ENCODE data around the gene TEPSIN. TPM values are rescaled to one million over a fixed set of nuclear protein-coding genes. Genes with fewer than 3 reads are reported as not detected.

Gene TEPSIN
- total and polyA plus RNA-seq, 2 of the 8 experiments (the other 6 are each of a cell fraction or from before 2014, with no cell fraction given): 22.9 to 28.0 TPM

DNA sequence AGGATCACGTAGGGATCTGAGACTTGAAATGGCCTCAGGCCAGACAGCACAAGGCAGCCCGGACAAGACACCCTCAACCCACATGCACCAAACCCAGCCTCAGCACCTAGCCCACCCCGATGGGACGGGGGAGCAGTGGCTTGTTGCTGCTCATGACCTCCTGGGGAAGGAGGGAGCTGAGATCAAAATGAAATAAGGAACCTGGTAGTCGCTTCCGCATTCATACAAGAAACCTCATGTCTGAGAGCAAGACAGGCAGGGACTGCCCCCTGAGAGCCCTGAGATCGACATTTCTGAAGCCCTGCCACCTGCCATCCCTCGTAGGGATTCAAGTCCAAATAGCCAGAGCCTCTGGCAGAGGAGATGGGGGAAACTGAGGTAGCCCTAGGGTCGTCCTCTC lies 10.4 kb downstream of the TEPSIN start:
- CTCF ChIA-PET (ENCODE audit: partially characterized antibody): interaction anchor here (0.7 kb wide), 1 partner anchor 8 kb away, joined by 3 read pairs; no protein-coding TSS in a partner anchor
- Histone ChIP-seq H2BK120ac (replicated peaks; ENCODE audit: low read depth, low read length) (no peak overlapping the region), H3K4me1 (replicated peaks in 1 of 4; ENCODE audit: control insufficient read depth in 3 of 4, insufficient read depth in 4 of 4, low read length in 3 of 4) (no peaks in the 10 kb centered on the region; a peak in 1 of 7 replicates), H3K9me3 (ENCODE audit: insufficient read depth in 2 of 2, low read depth in 1 of 2, low read length in 1 of 2) (no peaks in the 10 kb centered on the region; a peak in 1 of 4 replicates), H2BK5ac (ENCODE audit: low read depth, low read length) (no peak overlapping the region), H3K14ac (ENCODE audit: insufficient read length) (no peak overlapping the region), H4K20me1 (replicated peaks in 1 of 2; ENCODE audit: control insufficient read depth in 1 of 2, insufficient read depth in 2 of 2, low read length in 2 of 2) (peaks cover 0 to 8% of the 10 kb centered on the region in 2 experiments), H3K23ac (ENCODE audit: insufficient read length) (no peak overlapping the region), H2BK15ac (ENCODE audit: low read length) (no peak overlapping the region), H2BK12ac (ENCODE audit: low read depth, low read length) (no peak overlapping the region), H3K9ac (replicated peaks in 1 of 4; ENCODE audit: extremely low read depth in 1 of 4, low read depth in 3 of 4, low read length in 3 of 4) (no peak overlapping the region), H3K18ac (ENCODE audit: extremely low read depth, low read length) (no peak overlapping the region), H3K36me3 (ENCODE audit: control insufficient read depth in 2 of 4, insufficient read depth in 4 of 4, low read length in 3 of 4) (peaks cover 0 to 18% (median 4%) of the 10 kb centered on the region in 4 experiments; a peak in 5 of 8 replicates), H3K4ac (replicated peaks; ENCODE audit: insufficient read length, low read depth, low read length) (no peak overlapping the region), H4K5ac (ENCODE audit: insufficient read length, low read depth, low read length) (no peak overlapping the region), H3K23me2 (ENCODE audit: low read depth, low read length) (peaks cover 3% of the 10 kb centered on the region; the same call in 1 of the 2 replicates), H3K79me2 (ENCODE audit: control insufficient read depth in 1 of 2, insufficient read depth in 2 of 2, low read length in 2 of 2) (no peaks in the 10 kb centered on the region), H3K27ac (ENCODE audit: low read depth, low read length) (no peak overlapping the region), H3K79me1 (ENCODE audit: low read depth, low read length) (no peaks in the 10 kb centered on the region), H4K91ac (replicated peaks; ENCODE audit: insufficient read length, low read length) (no peak overlapping the region), H2BK20ac (ENCODE audit: low read length) (no peak overlapping the region), H2AFZ (ENCODE audit: low read length) (no peak overlapping the region), H3K4me3 (ENCODE audit: extremely low read depth in 1 of 4, insufficient read depth in 2 of 4, low read depth in 3 of 4, low read length in 4 of 4) (no peak overlapping the region), H3K4me2 (ENCODE audit: insufficient read depth in 1 of 2, low read depth in 2 of 2, low read length in 2 of 2) (no peak overlapping the region), H2AK5ac (ENCODE audit: low read depth, low read length) (no peak overlapping the region), H4K8ac (ENCODE audit: extremely low read depth, insufficient read depth, low read length) (no peak overlapping the region), H3K56ac (replicated peaks; ENCODE audit: insufficient read length, low read depth, low read length) (no peak overlapping the region), H3K27me3 (replicated peaks in 1 of 4; ENCODE audit: control insufficient read depth in 3 of 4, extremely low read depth in 1 of 4, insufficient read depth in 3 of 4, low read length in 3 of 4) (peaks cover 0 to 2% (median 0%) of the 10 kb centered on the region in 4 experiments; a peak in 2 of 7 replicates)
- TF ChIP-seq RBBP5 (IDR thresholded peaks at IDR 0.05; ENCODE audit: borderline replicate concordance, low read depth, low read length): no peak
- no peak for TF ChIP-seq BRCA1 (IDR thresholded peaks at IDR 0.05; ENCODE audit: low read depth, low read length)
- 85% methylated on average over 8 of the region's 9 CpGs; no CpG with 5 or more reads in 1 of the 2 experiments for WGBS, 2 experiments (ENCODE audit: extremely low coverage in 1 of 2, insufficient coverage in 1 of 2, insufficient read length in 1 of 2, insufficient replicate concordance in 2 of 2, low coverage in 1 of 2, low lambda C conversion rate in 2 of 2, missing lambda C conversion rate in 1 of 2)
- POLR2A ChIA-PET (ENCODE audit: partially characterized antibody): interaction anchor here (0.6 to 1.7 kb wide), 3 partner anchors 9 to 481 kb away, joined by 3 read pairs; no protein-coding TSS in a partner anchor
- DNase-seq (ENCODE audit: low read depth in 1 of 2, low spot score in 2 of 2) (no peak), FAIRE-seq (no peak)

Data from H1 (cell line).